IMR-90 (cell line): ENCODE data around the gene COLGALT1. TPM values are rescaled to one million over a fixed set of nuclear protein-coding genes. Genes with fewer than 3 reads are reported as not detected.
A peak's percentile ranks its signal among the peaks of the same experiment; 100 is the strongest.

Experiments
- ATAC-seq: fragments of 200-7000 bp; cut with Tn5 transposase; 2 replicates; pipeline ENCODE4 v1.9.1; 2020; ENCODE audit warnings: low read depth, mild to moderate bottlenecking, moderate library complexity
- BruUV-seq: library from RNA; stranded (reverse); fragments of 400-500 nt; replicated peaks from 2 replicates; lab custom pipeline; 2021; lab: Mats Ljungman, UMichigan
- CTCF ChIA-PET: fragments of 300-600 bp; formaldehyde crosslinking; extraction: SDS; loops from one replicate; lab custom pipeline; 2021; ENCODE audit warnings: antibody characterized with exemption; lab: Yijun Ruan, JAX
- POLR2A ChIA-PET: fragments of 300-600 bp; sonication (Branson Sonifier 250); formaldehyde crosslinking; loops from one replicate; lab custom pipeline; 2022; ENCODE audit warnings: antibody characterized with exemption; ENCODE audit not compliant: unreplicated experiment; lab: Charles Lee
- DNase-seq: peaks from one replicate; pipeline ENCODE4 v3.0.0; 2013
- H2AFZ ChIP-seq: replicated peaks from 2 replicates; pipeline ENCODE3; 2013; ENCODE audit warnings: low read length, mild to moderate bottlenecking; ENCODE audit not compliant: poor library complexity
- H2AK5ac ChIP-seq: 2 replicates; pipeline ENCODE4 v1.6.1; 2013; ENCODE audit warnings: low read depth, low read length, inconsistent platforms
- H2AK9ac ChIP-seq: replicated peaks from 2 replicates; pipeline ENCODE3; 2013; ENCODE audit warnings: mild to moderate bottlenecking, low read depth, low read length, moderate library complexity; ENCODE audit not compliant: poor library complexity
- H2BK120ac ChIP-seq: 2 replicates; pipeline ENCODE4 v1.6.1; 2013; ENCODE audit warnings: low read depth, low read length, inconsistent platforms
- H2BK15ac ChIP-seq: 3 replicates; pipeline ENCODE4 v1.6.1; 2013; ENCODE audit warnings: low read depth, low read length, inconsistent platforms
- H2BK20ac ChIP-seq: 2 replicates; pipeline ENCODE4 v1.6.1; 2013; ENCODE audit warnings: low read depth, mild to moderate bottlenecking, inconsistent platforms, low read length, moderate library complexity
- H2BK5ac ChIP-seq: 2 replicates; pipeline ENCODE4 v1.6.1; 2013; ENCODE audit warnings: mild to moderate bottlenecking, low read depth, low read length, inconsistent platforms; ENCODE audit not compliant: poor library complexity, severe bottlenecking
- H3K14ac ChIP-seq: replicated peaks from 2 replicates; pipeline ENCODE4 v1.6.1; 2013; ENCODE audit warnings: low read depth, low read length, inconsistent platforms
- H3K18ac ChIP-seq: 2 replicates; pipeline ENCODE4 v1.6.1; 2013; ENCODE audit warnings: low read depth, low read length, control low read depth
- H3K23ac ChIP-seq: 2 replicates; pipeline ENCODE4 v1.6.1; 2013; ENCODE audit warnings: low read depth, low read length, inconsistent platforms
- H3K27ac ChIP-seq: 2 replicates; pipeline ENCODE4 v1.5.1; 2013; ENCODE audit warnings: mild to moderate bottlenecking, control low read depth, low read length; ENCODE audit not compliant: insufficient read depth
- H3K27me3 ChIP-seq: 2 replicates; pipeline ENCODE4 v1.6.1; 2013; ENCODE audit warnings: low read length; ENCODE audit not compliant: control insufficient read depth, insufficient read depth
- H3K36me3 ChIP-seq: 2 replicates; pipeline ENCODE4 v1.6.1; 2013; ENCODE audit warnings: low read length, mixed read lengths; ENCODE audit not compliant: control insufficient read depth, insufficient read depth
- H3K4ac ChIP-seq: 2 replicates; pipeline ENCODE4 v1.6.1; 2013; ENCODE audit warnings: low read depth, low read length, inconsistent platforms
- H3K4me1 ChIP-seq: 2 replicates; pipeline ENCODE4 v1.6.1; 2013; ENCODE audit warnings: low read length, mixed read lengths; ENCODE audit not compliant: control insufficient read depth, insufficient read depth
- H3K4me2 ChIP-seq: 2 replicates; pipeline ENCODE4 v1.6.1; 2013; ENCODE audit warnings: low read depth, mild to moderate bottlenecking, control low read depth, low read length, moderate library complexity
- H3K4me3 ChIP-seq: 2 replicates; pipeline ENCODE4 v1.5.1; 2013; ENCODE audit warnings: low read depth, mild to moderate bottlenecking, control low read depth, low read length, moderate library complexity; ENCODE audit not compliant: insufficient read depth
- H3K56ac ChIP-seq: 2 replicates; pipeline ENCODE4 v1.6.1; 2013; ENCODE audit warnings: low read length, inconsistent platforms; ENCODE audit not compliant: insufficient read depth; ENCODE audit errors: extremely low read depth
- H3K79me1 ChIP-seq, 2 experiments: 2 replicates each; pipeline ENCODE4 v1.6.1; 2013; ENCODE audit warnings: low read length in 2 of 2, inconsistent platforms in 1 of 2, low read depth in 1 of 2
- H3K9ac ChIP-seq: 2 replicates; pipeline ENCODE4 v1.6.1; 2013; ENCODE audit warnings: low read depth, low read length, control low read depth
- H3K9me1 ChIP-seq: 2 replicates; pipeline ENCODE4 v1.6.1; 2013; ENCODE audit warnings: low read length, inconsistent platforms; ENCODE audit not compliant: insufficient read depth
- H3K9me3 ChIP-seq: 2 replicates; pipeline ENCODE4 v1.6.1; 2013; ENCODE audit warnings: low read length; ENCODE audit not compliant: control insufficient read depth, insufficient read depth
- H4K20me1 ChIP-seq: 2 replicates; pipeline ENCODE4 v1.6.1; 2013; ENCODE audit warnings: low read length, inconsistent platforms; ENCODE audit not compliant: insufficient read depth
- H4K5ac ChIP-seq: 2 replicates; pipeline ENCODE4 v1.6.1; 2013; ENCODE audit warnings: mild to moderate bottlenecking, low read depth, low read length, control low read depth
- H4K8ac ChIP-seq, 2 experiments: 2 replicates each; pipeline ENCODE4 v1.6.1; 2013; ENCODE audit warnings: low read depth in 2 of 2, low read length in 2 of 2, control low read depth in 1 of 2, inconsistent platforms in 1 of 2
- H4K91ac ChIP-seq: 2 replicates; pipeline ENCODE4 v1.6.1; 2013; ENCODE audit warnings: low read depth, low read length, inconsistent platforms; ENCODE audit not compliant: insufficient read depth
- CEBPB ChIP-seq: IDR thresholded peaks from 2 replicates; pipeline ENCODE4 v1.6.1; 2012; ENCODE audit warnings: low read depth, low read length, improper control_type of control experiment
- CHD1 ChIP-seq: IDR thresholded peaks from 2 replicates; pipeline ENCODE4 v1.6.1; 2012; ENCODE audit warnings: low read depth, low read length, improper control_type of control experiment
- FOS ChIP-seq: fragments of 150-350 bp; IDR thresholded peaks from 2 replicates; pipeline ENCODE4 v1.6.1; 2016; ENCODE audit warnings: low read depth, low read length
- MAFK ChIP-seq: IDR thresholded peaks from 2 replicates; pipeline ENCODE4 v1.6.1; 2012; ENCODE audit warnings: low read depth, low read length, improper control_type of control experiment
- MAZ ChIP-seq: IDR thresholded peaks from 2 replicates; pipeline ENCODE4 v1.6.1; 2012; ENCODE audit warnings: low read depth, mild to moderate bottlenecking, low read length, improper control_type of control experiment, moderate library complexity, borderline replicate concordance
- POLR2A ChIP-seq: IDR thresholded peaks from 2 replicates; pipeline ENCODE4 v1.6.1; 2012; ENCODE audit warnings: mild to moderate bottlenecking, low read depth, low read length
- RCOR1 ChIP-seq: IDR thresholded peaks from 2 replicates; pipeline ENCODE4 v1.6.1; 2012; ENCODE audit warnings: mild to moderate bottlenecking, low read length, improper control_type of control experiment; ENCODE audit not compliant: insufficient replicate concordance
- WGBS, 2 experiments: methylation state at CpG; one replicate each; pipeline versions ENCODE4 v1.1.5 to v1.1.7; 2013; ENCODE audit warnings: missing lambda C conversion rate in 2 of 2; ENCODE audit not compliant: insufficient read length in 1 of 2; ENCODE audit errors: extremely low coverage in 2 of 2; 5-methylcytosine and 5-hydroxymethylcytosine counted together
- dilution Hi-C: fragments of 300-500 bp; cut with HindIII; formaldehyde crosslinking; loops from one replicate; pipeline ENCODE4 v1.14.3; 2018; ENCODE audit warnings: low sequenced_read_pairs; ENCODE audit not compliant: unreplicated experiment
- in situ Hi-C: fragments of 300-500 bp; cut with MboI; formaldehyde crosslinking; loops from 3 replicates; pipeline ENCODE4 v1.14.3; 2019; ENCODE audit warnings: low sequenced_read_pairs, inconsistent platforms, mixed read lengths
- intact Hi-C: fragments of 100-400 bp; cut with micrococcal nuclease; formaldehyde crosslinking; loops from 2 replicates; pipeline ENCODE4 v1.10.0; 2022
- polyA plus RNA-seq, 3 experiments: library from polyadenylated mRNA; depleted of rRNA; stranded (reverse); fragments of >200 nt; gene quantifications; 2 replicates each; pipeline ENCODE4 v1.2.3, GENCODE V29; 2012; ENCODE audit warnings: low replicate concordance in 1 of 3
- total RNA-seq: library from RNA; depleted of rRNA; stranded (reverse); fragments of >200 nt; gene quantifications from 2 replicates; pipeline ENCODE4 v1.2.3, GENCODE V29; 2012

COLGALT1 gene
- total and polyA plus RNA-seq, 2 of the 4 experiments (the other 2 are of a cell fraction), result 77.1 to 117 TPM

DNA sequence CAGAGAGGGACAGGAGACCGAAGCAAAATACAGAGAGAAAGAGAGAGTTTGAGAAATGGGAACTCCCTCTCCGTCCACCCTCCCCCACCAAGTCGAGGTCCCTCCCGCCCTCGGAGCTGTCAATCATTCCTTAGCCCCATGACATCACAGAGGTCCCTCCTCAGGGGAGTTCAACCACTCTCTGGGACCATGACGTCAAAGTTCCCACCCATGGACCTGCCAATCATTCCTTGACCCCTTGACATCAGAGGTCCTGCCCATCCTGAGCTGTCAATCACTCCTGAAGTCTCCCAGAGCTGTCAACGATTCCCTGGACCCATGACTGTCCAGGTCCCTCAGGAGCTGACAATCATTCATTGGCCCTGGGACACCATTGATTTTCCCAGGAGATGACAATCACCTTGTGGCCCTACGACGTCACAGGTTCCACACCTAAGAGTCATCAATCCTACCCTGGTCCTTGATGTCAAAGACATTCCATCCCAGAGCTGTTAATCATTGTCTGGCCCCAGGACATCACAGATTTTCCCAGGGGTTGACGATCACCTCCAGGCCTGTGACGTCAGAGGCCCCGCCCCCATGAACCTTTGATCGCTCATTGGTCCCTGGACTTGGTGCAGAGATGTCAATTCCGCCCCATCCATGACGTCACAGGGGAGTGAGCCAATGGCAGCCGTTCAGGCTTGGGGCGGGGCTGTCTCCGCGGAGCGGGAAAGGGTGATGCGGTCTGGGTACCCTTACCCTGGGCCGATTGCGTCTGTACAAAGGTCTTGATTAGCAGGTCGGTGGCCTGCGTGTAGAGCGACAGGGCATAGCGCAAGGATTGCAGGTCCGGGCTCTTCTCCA, 61.7 kb downstream of the COLGALT1 start:
- peak; percentile 9 for DNase-seq
- no peak overlapping the region for H4K5ac ChIP-seq
- H3K4me1 ChIP-seq, result no peaks in the 10 kb centered on the region
- peak overlapping the region; percentile 71 for H3K4me2 ChIP-seq
- no TSS peak for BruUV-seq
- no peak overlapping the region for H4K91ac ChIP-seq
- H3K27me3 ChIP-seq, result peaks cover 6% of the 10 kb centered on the region
- H2BK5ac ChIP-seq, result no peak overlapping the region
- H3K14ac ChIP-seq, result no peak overlapping the region
- H3K56ac ChIP-seq, result no peak overlapping the region
- no peak overlapping the region for H3K9ac ChIP-seq
- intact Hi-C loops, result no loop called here
- no peak overlapping the region for H3K4me3 ChIP-seq
- no peak overlapping the region for H3K18ac ChIP-seq
- no peaks in the 10 kb centered on the region for H3K79me1 ChIP-seq
- CTCF ChIA-PET, result interaction anchor here (1.4 kb wide), 1 partner anchor 149 kb away, joined by 3 read pairs; no protein-coding TSS in a partner anchor
- ATAC-seq, result peak; percentile 11; the same call in 1 of the 2 replicates
- no peak overlapping the region for H2AK5ac ChIP-seq
- dilution Hi-C loops, result no loop called here
- no peaks in the 10 kb centered on the region for H3K9me1 ChIP-seq
- H2BK20ac ChIP-seq, result no peak overlapping the region
- no peak overlapping the region for H2BK15ac ChIP-seq
- 62% methylated on average over 23 of the region's 28 CpGs; no CpG with 5 or more reads in 1 of the 2 experiments for WGBS, 2 experiments
- POLR2A ChIA-PET, result no interaction called here
- H3K9me3 ChIP-seq, result peaks cover 5% of the 10 kb centered on the region
- TF ChIP-seq FOS (no peak), POLR2A (no peak), MAFK (no peak), CEBPB (no peak), CHD1 (no peak), MAZ (no peak), RCOR1 (no peak)
- H4K8ac ChIP-seq, result no peak overlapping the region
- in situ Hi-C loops, result no loop called here
- H2AFZ ChIP-seq, result no peak overlapping the region
- no peak overlapping the region for H2AK9ac ChIP-seq
- no peak overlapping the region for H2BK120ac ChIP-seq
- H4K20me1 ChIP-seq, result no peaks in the 10 kb centered on the region
- H3K27ac ChIP-seq, result no peak overlapping the region
- no peak overlapping the region for H3K23ac ChIP-seq
- no peak overlapping the region for H3K4ac ChIP-seq
- H3K36me3 ChIP-seq, result no peaks in the 10 kb centered on the region
